ENCODE results near the gene TMEM119. TPM values are rescaled to one million over a fixed set of nuclear protein-coding genes. Genes with fewer than 3 reads are reported as not detected.

Gene TMEM119
- total and polyA plus RNA-seq, 9 of the 15 experiments (the other 6 are each of a cell fraction or from before 2014, with no cell fraction given): 0.18 TPM; not detected in 8

DNA sequence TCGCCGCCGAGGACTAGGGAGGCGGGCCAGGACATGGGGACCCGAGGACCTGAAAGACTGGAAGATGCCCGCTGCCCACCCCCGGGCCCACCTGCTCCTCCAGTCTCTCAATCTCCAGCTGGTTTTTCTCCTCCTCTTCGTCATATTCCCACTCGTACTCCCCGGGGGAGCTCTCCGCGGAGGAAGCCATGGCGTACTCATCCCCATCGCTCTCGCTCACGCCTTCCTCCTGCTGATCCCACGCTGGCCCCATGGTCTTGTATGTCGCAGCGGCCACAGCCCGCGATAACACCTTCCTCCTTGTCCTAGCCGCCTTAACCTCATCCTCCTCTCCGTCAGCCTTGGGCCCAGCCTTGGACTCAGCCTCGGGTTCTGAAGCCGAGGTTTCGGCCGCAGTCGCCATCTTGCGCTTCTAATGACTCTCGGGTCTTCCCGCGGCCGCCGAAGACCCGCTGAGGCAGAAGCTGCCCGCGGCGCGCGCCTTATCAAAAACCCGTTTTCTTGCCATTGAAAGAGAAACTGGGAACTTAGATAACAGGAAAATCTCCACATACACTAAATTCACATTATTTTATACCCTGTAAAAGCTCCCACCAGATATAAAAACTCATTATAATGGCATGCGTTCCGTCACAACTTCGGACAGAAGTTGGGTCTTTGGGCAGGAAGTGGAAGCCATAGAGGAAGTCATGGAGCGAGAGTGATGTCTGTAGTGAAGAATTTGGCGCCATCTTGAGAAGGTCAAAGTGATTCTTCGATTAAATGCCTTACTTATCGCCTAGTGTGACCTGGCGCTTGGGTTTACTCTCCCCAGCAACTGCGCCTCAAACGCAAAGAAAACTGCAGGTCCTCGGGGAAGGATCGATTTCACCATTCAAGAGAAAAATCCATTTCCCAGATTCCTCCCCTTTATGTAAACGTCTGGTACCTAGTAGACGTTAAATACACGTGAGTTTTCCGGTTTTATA, 36.8 kb downstream of the TMEM119 start, which contains the start of gene SART3 (continued):
- TF ChIP-seq ZBTB11 (CRISPR knock-in tag; IDR thresholded peaks at IDR 0.05) (peak in 1 of 3 experiments; percentile 71; a peak in 2 of 6 replicates), NR2C1 (IDR thresholded peaks at IDR 0.05) (peak; percentile 82), NR2C1 (tag; IDR thresholded peaks at IDR 0.05) (peak; percentile 87), ETV6 (IDR thresholded peaks at IDR 0.05; ENCODE audit: borderline replicate concordance in 1 of 2, low read depth in 2 of 2, low read length in 1 of 2) (no peak), ETV6 (CRISPR knock-in tag; IDR thresholded peaks at IDR 0.05; ENCODE audit: borderline replicate concordance) (0 out of 2 replicates have a peak, but pooled peaks have one; percentile 72), MTA2 (IDR thresholded peaks at IDR 0.05; ENCODE audit: low read depth) (0 out of 2 replicates have a peak, but pooled peaks have one; percentile 11), ZNF444 (CRISPR knock-in tag; IDR thresholded peaks at IDR 0.05) (no peak), MAFG (tag; conservative IDR thresholded peaks at IDR 0.05) (no peak), TEAD2 (tag; IDR thresholded peaks at IDR 0.05) (0 out of 2 replicates have a peak, but pooled peaks have one; percentile 46), MTA1 (IDR thresholded peaks at IDR 0.05; ENCODE audit: borderline replicate concordance) (peak; percentile 80; the same call in 1 of the 2 replicates), ARID3A (IDR thresholded peaks at IDR 0.05; ENCODE audit: borderline replicate concordance, low read depth, low read length) (peak; percentile 70), POLR2B (IDR thresholded peaks at IDR 0.05; ENCODE audit: low read depth, partially characterized antibody) (peak; percentile 83), ZNF766 (CRISPR knock-in tag; conservative IDR thresholded peaks at IDR 0.05) (0 out of 2 replicates have a peak, but pooled peaks have one; percentile 73), RBBP5 (IDR thresholded peaks at IDR 0.05; ENCODE audit: borderline replicate concordance, insufficient read depth, low read length, poor library complexity, severe bottlenecking) (peak; percentile 99), TBP (optimal IDR thresholded peaks at IDR 0.05; ENCODE audit: low read depth, low read length) (peak; percentile 86)
- TF ChIP-seq, protein P1, sequence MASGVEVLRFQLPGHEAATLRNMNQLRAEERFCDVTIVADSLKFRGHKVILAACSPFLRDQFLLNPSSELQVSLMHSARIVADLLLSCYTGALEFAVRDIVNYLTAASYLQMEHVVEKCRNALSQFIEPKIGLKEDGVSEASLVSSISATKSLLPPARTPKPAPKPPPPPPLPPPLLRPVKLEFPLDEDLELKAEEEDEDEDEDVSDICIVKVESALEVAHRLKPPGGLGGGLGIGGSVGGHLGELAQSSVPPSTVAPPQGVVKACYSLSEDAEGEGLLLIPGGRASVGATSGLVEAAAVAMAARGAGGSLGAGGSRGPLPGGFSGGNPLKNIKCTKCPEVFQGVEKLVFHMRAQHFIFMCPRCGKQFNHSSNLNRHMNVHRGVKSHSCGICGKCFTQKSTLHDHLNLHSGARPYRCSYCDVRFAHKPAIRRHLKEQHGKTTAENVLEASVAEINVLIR (CRISPR knock-in tag; IDR thresholded peaks at IDR 0.05): peak; percentile 49; the same call in 1 of the 2 replicates
- TF ChIP-seq, protein P2, sequence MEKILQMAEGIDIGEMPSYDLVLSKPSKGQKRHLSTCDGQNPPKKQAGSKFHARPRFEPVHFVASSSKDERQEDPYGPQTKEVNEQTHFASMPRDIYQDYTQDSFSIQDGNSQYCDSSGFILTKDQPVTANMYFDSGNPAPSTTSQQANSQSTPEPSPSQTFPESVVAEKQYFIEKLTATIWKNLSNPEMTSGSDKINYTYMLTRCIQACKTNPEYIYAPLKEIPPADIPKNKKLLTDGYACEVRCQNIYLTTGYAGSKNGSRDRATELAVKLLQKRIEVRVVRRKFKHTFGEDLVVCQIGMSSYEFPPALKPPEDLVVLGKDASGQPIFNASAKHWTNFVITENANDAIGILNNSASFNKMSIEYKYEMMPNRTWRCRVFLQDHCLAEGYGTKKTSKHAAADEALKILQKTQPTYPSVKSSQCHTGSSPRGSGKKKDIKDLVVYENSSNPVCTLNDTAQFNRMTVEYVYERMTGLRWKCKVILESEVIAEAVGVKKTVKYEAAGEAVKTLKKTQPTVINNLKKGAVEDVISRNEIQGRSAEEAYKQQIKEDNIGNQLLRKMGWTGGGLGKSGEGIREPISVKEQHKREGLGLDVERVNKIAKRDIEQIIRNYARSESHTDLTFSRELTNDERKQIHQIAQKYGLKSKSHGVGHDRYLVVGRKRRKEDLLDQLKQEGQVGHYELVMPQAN (IDR thresholded peaks at IDR 0.05; ENCODE audit: borderline replicate concordance): peak; percentile 65
